Endothelial cell of umbilical vein (primary cell): ENCODE data around the gene TM7SF2. TPM values are rescaled to one million over a fixed set of nuclear protein-coding genes. Genes with fewer than 3 reads are reported as not detected.

Experiments used
- BruUV-seq: library from RNA; stranded (reverse); fragments of 400-500 nt; replicated peaks from 2 replicates; lab custom pipeline; 2021; lab: Mats Ljungman, UMichigan
- CTCF ChIA-PET: fragments of 300-600, 350-600 bp; sonication (Branson Sonifier 250); formaldehyde crosslinking; loops from one replicate; lab custom pipeline; 2021; ENCODE audit warnings: antibody characterized with exemption, inconsistent platforms; lab: Charles Lee
- POLR2A ChIA-PET: fragments of 300-600, 350-600 bp; sonication (Branson Sonifier 250); formaldehyde crosslinking; loops from one replicate; lab custom pipeline; 2021; ENCODE audit warnings: antibody characterized with exemption, inconsistent platforms; lab: Charles Lee
- DNase-seq: peaks from one replicate; pipeline ENCODE4 v3.0.0-alpha.2; 2011; ENCODE audit warnings: low read depth, low spot score
- FAIRE-seq: peaks from 2 replicates; lab custom pipeline; 2011; peaks lifted over from hg19 to GRCh38; lab: Jason Lieb, UNC
- H2AFZ ChIP-seq: 2 replicates; pipeline ENCODE4 v1.6.0; 2012; ENCODE audit warnings: low read depth, low read length, control low read depth, inconsistent platforms
- H3K27ac ChIP-seq: 2 replicates; pipeline ENCODE4 v1.5.1; 2011; ENCODE audit warnings: low read depth, mild to moderate bottlenecking, control low read depth, low read length, moderate library complexity; ENCODE audit not compliant: insufficient read depth
- H3K27me3 ChIP-seq, 2 experiments: 2 replicates each; pipeline versions ENCODE4 v1.6.0 to v1.6.1; 2011; ENCODE audit warnings: low read length in 2 of 2, mixed read lengths in 1 of 2; ENCODE audit not compliant: control insufficient read depth in 2 of 2, insufficient read depth in 2 of 2
- H3K36me3 ChIP-seq, 2 experiments: 2 replicates in 1 of 2; 3 replicates in 1 of 2; pipeline ENCODE4 v1.5.1; 2011; ENCODE audit warnings: low read length in 2 of 2, mild to moderate bottlenecking in 1 of 2, moderate library complexity in 1 of 2; ENCODE audit not compliant: control insufficient read depth in 2 of 2, insufficient read depth in 2 of 2; ENCODE audit errors: extremely low read depth in 1 of 2
- H3K4me1 ChIP-seq: 3 replicates; pipeline ENCODE4 v1.5.1; 2011; ENCODE audit warnings: mild to moderate bottlenecking, low read length; ENCODE audit not compliant: control insufficient read depth, insufficient read depth; ENCODE audit errors: extremely low read depth
- H3K4me2 ChIP-seq: 2 replicates; pipeline ENCODE4 v1.6.1; 2011; ENCODE audit warnings: low read length, control low read depth, mixed read lengths; ENCODE audit not compliant: insufficient read depth
- H3K4me3 ChIP-seq, 3 experiments: fragments of 200-600 bp in 1 of 3; sonication (generic), shearing (Covaris generic) in 1 of 3; replicated peaks in 1 of 3; 2 replicates each; pipeline ENCODE4 v1.5.1; 2011 to 2016; ENCODE audit warnings: control low read depth in 3 of 3, low read length in 3 of 3, mild to moderate bottlenecking in 2 of 3, inconsistent platforms in 1 of 3, low read depth in 1 of 3, moderate library complexity in 1 of 3; ENCODE audit not compliant: insufficient read depth in 1 of 3
- H3K79me2 ChIP-seq: 2 replicates; pipeline ENCODE4 v1.6.0; 2012; ENCODE audit warnings: low read length, inconsistent platforms; ENCODE audit not compliant: control insufficient read depth, insufficient read depth
- H3K9ac ChIP-seq: replicated peaks from 2 replicates; pipeline ENCODE3; 2011; ENCODE audit warnings: low read length, control low read depth; ENCODE audit not compliant: insufficient read depth; ENCODE audit errors: extremely low read depth
- H3K9me1 ChIP-seq: replicated peaks from 3 replicates; pipeline ENCODE4 v1.6.0; 2011; ENCODE audit warnings: mild to moderate bottlenecking, low read length; ENCODE audit not compliant: control insufficient read depth, insufficient read depth; ENCODE audit errors: extremely low read depth
- H3K9me3 ChIP-seq: replicated peaks from 2 replicates; pipeline ENCODE4 v1.5.1; 2012; ENCODE audit warnings: low read length, inconsistent platforms; ENCODE audit not compliant: control insufficient read depth, insufficient read depth
- H4K20me1 ChIP-seq: replicated peaks from 2 replicates; pipeline ENCODE3; 2011; ENCODE audit warnings: mild to moderate bottlenecking, low read length; ENCODE audit not compliant: control insufficient read depth, insufficient read depth; ENCODE audit errors: extremely low read depth
- CTCF ChIP-seq, 2 donors: IDR thresholded peaks; 1 replicate in 1 of 2; 2 replicates in 1 of 2; pipeline ENCODE4 v1.5.1; 2011; ENCODE audit warnings: low read length in 2 of 2, mild to moderate bottlenecking in 2 of 2, moderate library complexity in 2 of 2, control low read depth in 1 of 2, inconsistent platforms in 1 of 2, low read depth in 1 of 2; ENCODE audit not compliant: insufficient read depth in 1 of 2; ENCODE audit errors: extremely low read depth in 1 of 2
- EZH2 ChIP-seq: IDR thresholded peaks from 2 replicates; pipeline ENCODE4 v1.6.1; 2012; ENCODE audit warnings: borderline replicate concordance, low read depth, mild to moderate bottlenecking, moderate library complexity, low read length, inconsistent platforms; ENCODE audit not compliant: severe bottlenecking
- FOS ChIP-seq: IDR thresholded peaks from 2 replicates; pipeline ENCODE4 v1.6.1; 2011; ENCODE audit warnings: mild to moderate bottlenecking, low read length, moderate library complexity, borderline replicate concordance; ENCODE audit not compliant: insufficient read depth
- GATA2 ChIP-seq: IDR thresholded peaks from 2 replicates; pipeline ENCODE4 v1.7.0; 2011; ENCODE audit warnings: low read depth, mild to moderate bottlenecking, moderate library complexity, mixed read lengths, low read length; ENCODE audit not compliant: insufficient read length, insufficient read depth
- JUN ChIP-seq: IDR thresholded peaks from 2 replicates; pipeline ENCODE4 v1.6.1; 2011; ENCODE audit warnings: borderline replicate concordance, low read depth; ENCODE audit not compliant: insufficient read length, insufficient read depth
- MAX ChIP-seq: IDR thresholded peaks from 2 replicates; pipeline ENCODE4 v1.6.1; 2011; ENCODE audit not compliant: insufficient read depth, insufficient read length
- MYC ChIP-seq: IDR thresholded peaks from one replicate; pipeline ENCODE4 v1.6.1; 2011; ENCODE audit warnings: mild to moderate bottlenecking, low read depth, low read length
- POLR2A ChIP-seq: IDR thresholded peaks from 2 replicates; pipeline ENCODE4 v1.6.1; 2012; ENCODE audit warnings: low read depth, mild to moderate bottlenecking, control low read depth, low read length
- POLR2AphosphoS5 ChIP-seq: IDR thresholded peaks from 2 replicates; pipeline ENCODE4 v1.6.1; 2012; ENCODE audit warnings: low read depth, mild to moderate bottlenecking, control low read depth, low read length, moderate library complexity; ENCODE audit not compliant: insufficient read depth
- dilution Hi-C: fragments of 300-500 bp; cut with MboI; formaldehyde crosslinking; loops from one replicate; pipeline ENCODE4 v1.15.0; 2019; ENCODE audit warnings: low sequenced_read_pairs; ENCODE audit not compliant: extremely low pct_ligation_motif_present
- intact Hi-C: fragments of 100-400 bp; cut with micrococcal nuclease; formaldehyde crosslinking; loops from one replicate; pipeline ENCODE4 v1.10.0; 2022
- polyA plus RNA-seq, 4 experiments: library from polyadenylated mRNA; depleted of rRNA in 3 of 4; stranded (reverse) in 3 of 4; unstranded in 1 of 4; fragments of >200 nt; gene quantifications; 2 replicates each; pipeline versions ENCODE4 v1.2.1 to v1.2.3, GENCODE V29; 2011 to 2012; ENCODE audit warnings: missing spikeins in 1 of 4
- total RNA-seq: library from RNA; stranded (reverse); gene quantifications from 2 replicates; pipeline ENCODE4 v1.2.3, GENCODE V29; 2021

TM7SF2 gene
- total and polyA plus RNA-seq, 2 donors (not counting 3 experiments of a cell fraction or from before 2014, with no cell fraction given), result 11.6 to 47.1 TPM

GRCh38 chr11:65065851-65066250 lies 45.8 kb upstream of the TM7SF2 start:
- Histone ChIP-seq H3K36me3 (no peaks in the 10 kb centered on the region), H3K4me2 (no peak overlapping the region), H3K79me2 (no peaks in the 10 kb centered on the region), H3K4me3 (no peak overlapping the region), H4K20me1 (no peaks in the 10 kb centered on the region), H3K4me1 (no peaks in the 10 kb centered on the region), H2AFZ (no peak overlapping the region), H3K27me3 (no peaks in the 10 kb centered on the region), H3K27ac (no peak overlapping the region), H3K9ac (no peak overlapping the region), H3K9me1 (no peaks in the 10 kb centered on the region), H3K9me3 (no peaks in the 10 kb centered on the region)
- DNase-seq, result no peak
- no peak for FAIRE-seq
- dilution Hi-C loops, result no loop called here
- intact Hi-C loops, result no loop called here
- BruUV-seq, result no TSS peak
- TF ChIP-seq GATA2 (no peak), POLR2AphosphoS5 (no peak), CTCF (IDR thresholded peaks at IDR 0.05; ENCODE audit: extremely low read depth in 1 of 2, insufficient read depth in 1 of 2, low read depth in 1 of 2, low read length in 2 of 2) (no peak), EZH2 (no peak), MYC (no peak), JUN (no peak), MAX (no peak), FOS (no peak), POLR2A (no peak)
- POLR2A ChIA-PET, result interaction anchor here (0.6 kb wide), 1 partner anchor 265 kb away, joined by 12 read pairs; no protein-coding TSS in a partner anchor
- CTCF ChIA-PET, result no interaction called here
